ENCODE results near the gene LCK. TPM values are rescaled to one million over a fixed set of nuclear protein-coding genes. Genes with fewer than 3 reads are reported as not detected.
"Not testable (repeated sequence)": the region's sequence is repeated elsewhere in the genome, so short reads cannot be mapped to it uniquely, and the experiment has no call there.

The LCK gene
- total and polyA plus RNA-seq, 9 donors = 0.34 to 1.3 (median 0.68) TPM

DNA sequence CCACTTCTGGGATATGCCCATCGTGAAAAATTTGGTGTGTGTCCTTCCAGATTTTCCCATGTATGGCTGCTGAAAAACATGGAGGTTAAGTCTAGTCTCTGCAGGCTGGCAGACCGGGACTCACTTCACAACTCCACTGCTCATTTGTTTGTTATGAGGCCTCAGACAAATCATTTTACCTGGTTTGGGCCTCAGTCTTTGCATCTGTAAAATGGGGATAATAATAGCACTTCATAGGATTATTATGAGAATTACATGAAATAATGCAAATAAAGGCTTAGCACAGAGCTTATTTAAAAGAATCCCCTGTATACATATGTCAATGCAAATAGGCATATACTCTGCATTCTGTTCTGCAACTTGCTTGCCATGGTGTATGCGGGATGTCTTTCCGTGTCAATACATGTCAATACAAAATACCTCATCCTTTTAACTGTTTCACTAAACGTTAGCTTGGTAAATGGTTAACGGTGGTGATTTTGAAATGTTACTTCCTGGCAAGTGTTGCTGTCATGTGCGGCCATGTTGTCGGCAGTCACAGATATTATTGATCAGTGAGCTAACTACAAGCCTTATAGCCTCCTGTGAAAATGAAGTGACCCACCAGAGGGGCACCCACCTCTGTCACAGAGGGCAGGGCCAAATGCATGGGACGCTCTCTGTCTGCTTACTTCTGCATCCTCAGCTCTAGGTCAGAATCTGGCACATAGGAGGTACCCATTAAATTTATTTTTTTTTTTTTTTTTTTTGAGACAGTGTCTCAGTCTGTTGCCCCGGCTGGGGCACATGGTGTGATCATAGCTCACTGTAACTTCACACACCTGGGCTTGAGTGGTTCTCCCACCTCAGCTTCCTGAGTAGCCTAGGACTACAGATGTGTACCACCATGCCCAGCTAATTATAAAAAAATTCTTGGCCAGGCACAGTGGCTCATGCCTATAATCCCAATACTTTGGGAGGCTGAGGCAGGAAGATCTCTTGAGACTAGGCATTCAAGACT lies 4.3 kb downstream of the LCK start:
- H3K9me3 ChIP-seq (replicated peaks; ENCODE audit: control insufficient read depth, low read depth, low read length) = no peaks in the 10 kb centered on the region
- 83% methylated on average over 1 of the region's 10 CpGs for WGBS (ENCODE audit: insufficient coverage)
- peaks cover 15% of the 10 kb centered on the region for H3K4me1 ChIP-seq (ENCODE audit: control insufficient read depth, insufficient read depth, low read length)
- H3K36me3 ChIP-seq (ENCODE audit: control insufficient read depth, insufficient read depth, low read length) = no peaks in the 10 kb centered on the region
- no peaks in the 10 kb centered on the region for H3K27me3 ChIP-seq (ENCODE audit: control insufficient read depth, insufficient read depth, low read length)
- H3K4me3 ChIP-seq (ENCODE audit: low read length) = no peak overlapping the region
- H3K27ac ChIP-seq (ENCODE audit: low read length) = no peak overlapping the region
- no peak for DNase-seq

DNA sequence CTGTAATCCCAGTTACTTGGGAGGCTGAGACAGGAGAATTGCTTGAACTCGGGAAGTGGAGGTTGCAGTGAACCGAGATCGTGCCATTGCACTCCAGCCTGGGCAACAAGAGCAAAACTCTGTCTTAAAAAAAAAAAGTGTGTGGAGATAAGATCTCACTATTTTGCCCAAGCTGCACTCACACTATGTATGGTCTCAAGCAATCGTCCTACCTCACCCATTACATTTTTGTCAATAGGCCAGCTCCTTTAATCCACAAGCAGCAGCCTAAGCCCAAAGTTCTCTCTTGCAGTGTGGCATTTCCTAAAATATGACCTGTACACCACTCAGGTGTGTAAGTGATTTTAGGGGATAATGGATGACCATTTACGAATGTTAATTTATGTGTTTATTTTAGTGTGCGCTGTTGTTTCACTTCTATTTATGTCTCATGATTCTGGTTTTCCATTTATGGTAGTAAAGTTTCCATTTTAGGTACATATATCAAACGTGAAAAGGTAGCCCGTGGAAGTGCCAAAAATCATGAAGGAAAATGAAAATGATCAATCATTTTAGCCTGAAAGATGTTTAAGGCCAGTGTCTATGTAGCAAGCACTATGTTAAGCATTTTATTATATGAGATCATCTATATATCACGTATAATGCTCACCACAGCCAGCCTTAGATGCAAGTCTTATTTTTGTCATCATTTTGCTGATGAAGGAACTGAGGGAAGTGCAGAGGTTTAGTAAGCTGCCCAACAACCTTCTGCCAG lies 5.6 kb downstream of the LCK start:
- no peak overlapping the region for H3K27ac ChIP-seq (ENCODE audit: low read length)
- no peaks in the 10 kb centered on the region for H3K36me3 ChIP-seq (ENCODE audit: control insufficient read depth, insufficient read depth, low read length)
- no peaks in the 10 kb centered on the region for H3K9me3 ChIP-seq (replicated peaks; ENCODE audit: control insufficient read depth, low read depth, low read length)
- no peak overlapping the region for H3K4me3 ChIP-seq (ENCODE audit: low read length)
- no peak for DNase-seq
- 100% methylated on average over 1 of the region's 9 CpGs for WGBS (ENCODE audit: insufficient coverage)
- peaks cover 9% of the 10 kb centered on the region for H3K4me1 ChIP-seq (ENCODE audit: control insufficient read depth, insufficient read depth, low read length)
- no peaks in the 10 kb centered on the region for H3K27me3 ChIP-seq (ENCODE audit: control insufficient read depth, insufficient read depth, low read length)

DNA sequence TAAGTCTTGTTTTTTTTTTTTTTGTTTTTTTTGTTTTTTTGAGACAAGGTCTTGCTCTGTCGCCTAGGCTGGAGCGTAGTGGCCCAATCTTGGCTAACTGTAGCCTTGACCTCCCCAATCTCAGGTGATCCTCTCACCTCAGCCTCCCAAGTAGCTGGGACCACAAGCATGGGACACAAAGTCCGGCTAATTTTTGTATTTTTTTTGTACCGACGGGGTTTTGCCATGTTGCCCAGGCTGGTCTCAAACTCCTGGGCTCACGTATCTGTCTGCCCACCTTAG lies 6.1 kb downstream of the LCK start:
- Histone ChIP-seq H3K36me3 (ENCODE audit: control insufficient read depth, insufficient read depth, low read length) (no peaks in the 10 kb centered on the region), H3K9me3 (replicated peaks; ENCODE audit: control insufficient read depth, low read depth, low read length) (no peaks in the 10 kb centered on the region), H3K4me3 (ENCODE audit: low read length) (no peak overlapping the region), H3K27me3 (ENCODE audit: control insufficient read depth, insufficient read depth, low read length) (no peaks in the 10 kb centered on the region), H3K27ac (ENCODE audit: low read length) (no peak overlapping the region), H3K4me1 (ENCODE audit: control insufficient read depth, insufficient read depth, low read length) (peaks cover 7% of the 10 kb centered on the region)
- 86% methylated on average over 5 of the region's 6 CpGs for WGBS (ENCODE audit: insufficient coverage)
- DNase-seq = no peak

DNA sequence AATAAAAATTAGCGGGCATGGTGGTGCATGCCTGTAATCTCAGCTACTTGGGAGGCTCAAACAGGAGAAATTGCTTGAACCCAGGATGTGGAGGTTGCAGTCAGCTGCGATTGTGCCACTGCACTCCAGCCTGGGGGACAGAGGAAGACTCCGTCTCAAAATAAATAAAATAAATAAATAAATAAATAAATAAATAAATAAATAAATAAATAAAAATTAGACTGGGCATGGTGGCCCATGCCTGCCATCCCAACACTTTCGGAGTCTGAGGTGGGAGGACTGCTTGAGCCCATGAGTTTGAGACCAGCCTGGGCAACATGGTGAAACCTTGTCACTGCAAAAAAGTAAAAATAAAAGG lies 12.2 kb downstream of the LCK start:
- not testable (repeated sequence) for DNase-seq; H3K4me3 ChIP-seq (ENCODE audit: low read length); H3K27me3 ChIP-seq (ENCODE audit: control insufficient read depth, insufficient read depth, low read length); H3K4me1 ChIP-seq (ENCODE audit: control insufficient read depth, insufficient read depth, low read length); H3K36me3 ChIP-seq (ENCODE audit: control insufficient read depth, insufficient read depth, low read length); H3K27ac ChIP-seq (ENCODE audit: low read length); H3K9me3 ChIP-seq (replicated peaks; ENCODE audit: control insufficient read depth, low read depth, low read length)
- WGBS (ENCODE audit: insufficient coverage) = 88% methylated on average over 1 of the region's 4 CpGs

DNA sequence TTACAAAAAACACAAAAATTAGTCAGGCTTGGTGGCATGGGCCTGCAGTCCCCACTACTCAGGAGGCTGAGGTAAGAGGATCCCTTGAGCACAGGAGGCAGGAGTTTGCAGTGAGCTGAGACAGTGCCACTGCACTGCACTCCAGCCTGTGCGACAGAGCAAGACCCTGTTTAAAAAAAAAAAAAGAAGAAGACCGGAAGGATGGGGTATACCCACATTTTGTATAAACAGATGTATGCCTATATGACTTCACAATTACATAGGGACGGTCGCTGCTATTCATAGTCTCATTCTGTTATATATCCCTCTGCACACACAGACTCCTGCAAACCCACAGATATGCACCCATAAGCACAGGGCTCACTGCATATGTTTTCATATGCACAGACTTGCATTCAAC lies 12.7 kb downstream of the LCK start:
- Histone ChIP-seq H3K9me3 (replicated peaks; ENCODE audit: control insufficient read depth, low read depth, low read length) (no peaks in the 10 kb centered on the region), H3K4me3 (ENCODE audit: low read length) (no peak overlapping the region), H3K27ac (ENCODE audit: low read length) (no peak overlapping the region), H3K4me1 (ENCODE audit: control insufficient read depth, insufficient read depth, low read length) (peaks cover 6% of the 10 kb centered on the region), H3K36me3 (ENCODE audit: control insufficient read depth, insufficient read depth, low read length) (no peaks in the 10 kb centered on the region), H3K27me3 (ENCODE audit: control insufficient read depth, insufficient read depth, low read length) (no peaks in the 10 kb centered on the region)
- no CpG with 5 or more reads among the region's 4 CpGs for WGBS (ENCODE audit: insufficient coverage)
- no peak for DNase-seq

DNA sequence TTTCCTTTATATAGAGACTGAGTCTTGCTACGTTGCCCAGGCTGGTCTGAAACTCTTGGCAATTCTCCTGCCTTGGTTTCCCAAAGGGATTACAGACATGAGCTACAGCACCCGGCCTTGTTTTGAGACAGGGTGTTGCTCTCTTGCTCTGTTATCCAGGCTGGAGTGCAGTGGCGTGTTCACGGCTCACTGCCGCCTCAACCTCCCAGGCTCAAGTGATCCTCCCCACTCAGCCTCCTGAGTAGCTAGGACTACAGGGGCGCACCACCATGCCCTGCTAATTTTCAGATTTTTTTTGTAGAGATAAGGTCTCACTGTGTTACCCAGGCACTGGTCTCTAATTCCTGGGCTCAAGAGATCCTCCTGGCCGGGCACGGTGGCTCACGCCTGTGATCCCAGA lies 14.8 kb downstream of the LCK start:
- H3K36me3 ChIP-seq (ENCODE audit: control insufficient read depth, insufficient read depth, low read length) = no peaks in the 10 kb centered on the region
- no peaks in the 10 kb centered on the region for H3K27me3 ChIP-seq (ENCODE audit: control insufficient read depth, insufficient read depth, low read length)
- no peak overlapping the region for H3K27ac ChIP-seq (ENCODE audit: low read length)
- H3K4me1 ChIP-seq (ENCODE audit: control insufficient read depth, insufficient read depth, low read length) = peaks cover 6% of the 10 kb centered on the region
- H3K9me3 ChIP-seq (replicated peaks; ENCODE audit: control insufficient read depth, low read depth, low read length) = no peaks in the 10 kb centered on the region
- no peak overlapping the region for H3K4me3 ChIP-seq (ENCODE audit: low read length)
- WGBS (ENCODE audit: insufficient coverage) = 98% methylated on average over 6 of the region's 9 CpGs
- no peak for DNase-seq

DNA sequence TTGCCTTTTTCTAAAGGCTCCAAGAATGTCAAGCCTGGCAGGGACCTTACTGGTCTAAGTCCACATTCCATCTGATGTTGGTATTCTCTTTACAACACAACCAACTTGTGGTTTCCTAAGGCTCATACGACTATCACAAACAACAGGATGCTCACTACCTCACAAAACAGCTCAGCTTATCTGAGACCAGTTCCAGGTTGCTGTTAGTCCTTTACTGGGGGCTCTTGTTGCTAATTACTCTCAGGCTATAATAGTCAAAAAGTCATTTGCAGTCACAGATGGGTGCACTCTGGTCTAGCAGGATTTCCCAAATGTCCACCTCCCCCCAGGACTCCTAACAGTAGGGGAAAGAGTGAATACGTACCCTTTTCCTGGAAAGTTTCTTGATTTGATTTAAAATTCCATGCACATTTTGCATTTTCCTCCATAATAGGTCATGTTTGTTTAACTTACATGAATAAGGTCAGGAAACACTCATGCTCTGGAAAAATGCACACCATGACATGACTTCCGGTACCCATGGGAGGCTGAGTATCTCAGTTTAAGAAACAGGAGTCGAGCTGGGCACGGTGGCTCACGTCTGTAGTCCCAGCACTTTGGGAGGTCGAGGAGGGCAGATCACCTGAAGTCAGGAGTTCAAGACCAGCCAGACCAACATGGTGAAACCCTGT lies 16.0 kb downstream of the LCK start:
- H3K9me3 ChIP-seq (replicated peaks; ENCODE audit: control insufficient read depth, low read depth, low read length) = no peaks in the 10 kb centered on the region
- peaks cover 6% of the 10 kb centered on the region for H3K27me3 ChIP-seq (ENCODE audit: control insufficient read depth, insufficient read depth, low read length)
- H3K27ac ChIP-seq (ENCODE audit: low read length) = peak overlapping the region; percentile 75
- H3K4me1 ChIP-seq (ENCODE audit: control insufficient read depth, insufficient read depth, low read length) = peaks cover 6% of the 10 kb centered on the region
- peak; percentile 41 for DNase-seq
- H3K4me3 ChIP-seq (ENCODE audit: low read length) = no peak overlapping the region
- no peaks in the 10 kb centered on the region for H3K36me3 ChIP-seq (ENCODE audit: control insufficient read depth, insufficient read depth, low read length)
- WGBS (ENCODE audit: insufficient coverage) = 74% methylated on average over 4 of the region's 7 CpGs

DNA sequence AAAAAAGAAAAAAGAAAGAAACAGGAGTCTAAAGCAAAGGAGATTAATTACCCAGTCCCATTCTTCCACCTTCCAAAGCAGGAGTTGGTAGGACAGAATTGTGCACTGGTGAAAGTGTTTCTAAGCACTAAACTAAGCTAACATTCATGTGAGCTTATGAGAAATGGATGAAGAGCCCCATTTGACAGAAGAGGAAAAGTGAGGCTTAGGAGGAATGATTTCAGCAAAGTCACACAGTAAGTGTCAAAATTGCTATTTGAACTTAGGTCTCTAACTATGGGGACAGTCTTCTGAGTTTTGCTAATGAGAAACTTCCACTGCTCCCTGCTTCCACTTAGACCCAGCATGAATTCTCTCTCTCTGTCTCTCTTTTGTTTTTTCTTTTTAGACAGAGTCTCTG lies 18.7 kb downstream of the LCK start:
- Histone ChIP-seq H3K27ac (ENCODE audit: low read length) (no peak overlapping the region), H3K36me3 (ENCODE audit: control insufficient read depth, insufficient read depth, low read length) (no peaks in the 10 kb centered on the region), H3K9me3 (replicated peaks; ENCODE audit: control insufficient read depth, low read depth, low read length) (no peaks in the 10 kb centered on the region), H3K4me1 (ENCODE audit: control insufficient read depth, insufficient read depth, low read length) (peaks cover 6% of the 10 kb centered on the region), H3K27me3 (ENCODE audit: control insufficient read depth, insufficient read depth, low read length) (peaks cover 30% of the 10 kb centered on the region), H3K4me3 (ENCODE audit: low read length) (no peak overlapping the region)
- DNase-seq = no peak

DNA sequence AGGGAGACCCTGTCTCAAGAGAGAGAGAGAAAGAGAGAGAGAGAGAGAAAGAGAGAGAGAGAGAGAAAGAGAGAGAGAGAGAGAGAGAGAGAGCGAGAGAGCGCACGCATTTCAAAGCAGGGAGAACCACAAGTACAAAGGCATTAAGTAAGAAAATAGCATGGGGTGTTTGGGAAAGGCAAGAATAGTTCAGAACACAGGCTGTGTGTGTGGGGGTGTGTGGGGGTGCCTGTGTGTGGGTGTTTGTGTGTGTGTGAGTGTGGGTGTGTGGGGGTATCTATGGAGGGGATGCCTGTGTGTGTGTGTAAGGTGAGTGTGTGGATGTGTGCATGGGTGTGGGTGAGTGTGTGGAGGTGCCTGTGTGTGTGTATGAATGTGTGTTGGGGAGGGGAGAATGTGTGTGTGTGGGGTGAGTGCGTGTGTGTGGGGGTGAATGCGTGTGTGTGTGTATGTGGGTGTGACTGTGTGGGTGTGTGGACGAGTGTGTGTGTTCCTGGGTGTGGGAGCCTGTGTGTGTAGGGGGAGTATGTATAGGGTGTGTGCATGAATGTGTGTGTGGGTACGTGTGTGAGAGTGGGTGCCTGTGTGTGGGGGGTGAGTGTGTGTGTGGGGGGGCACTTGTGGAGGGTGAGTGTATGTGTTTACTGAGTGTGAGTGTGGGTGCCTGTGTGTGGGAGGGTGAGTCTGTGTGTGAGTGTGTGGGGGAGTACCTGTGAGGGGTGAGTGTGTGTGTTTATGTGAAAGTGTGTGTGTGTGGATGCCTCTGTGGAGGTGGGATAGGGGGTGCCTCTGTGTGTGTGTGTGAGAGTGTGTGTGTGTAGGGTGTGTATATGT lies 21.7 kb downstream of the LCK start:
- H3K4me1 ChIP-seq (ENCODE audit: control insufficient read depth, insufficient read depth, low read length) = no peaks in the 10 kb centered on the region
- no peaks in the 10 kb centered on the region for H3K36me3 ChIP-seq (ENCODE audit: control insufficient read depth, insufficient read depth, low read length)
- 59% methylated on average over 7 of the region's 7 CpGs for WGBS (ENCODE audit: insufficient coverage)
- H3K9me3 ChIP-seq (replicated peaks; ENCODE audit: control insufficient read depth, low read depth, low read length) = no peaks in the 10 kb centered on the region
- no peak for DNase-seq
- H3K27ac ChIP-seq (ENCODE audit: low read length) = no peak overlapping the region
- no peak overlapping the region for H3K4me3 ChIP-seq (ENCODE audit: low read length)
- H3K27me3 ChIP-seq (ENCODE audit: control insufficient read depth, insufficient read depth, low read length) = peaks cover 57% of the 10 kb centered on the region

Measured in muscle of leg (tissue), 11 donors.